ENCODE data around the gene LRRC26. TPM values are rescaled to one million over a fixed set of nuclear protein-coding genes. Genes with fewer than 3 reads are reported as not detected.

LRRC26 gene
- total and polyA plus RNA-seq, 2 of the 13 experiments (the other 11 are each of a cell fraction or from before 2014, with no cell fraction given), result not detected

GRCh38 chr9:137191245-137191644, 21.4 kb upstream of the LRRC26 start:
- DNase-seq (ENCODE audit: low spot score) (no peak), FAIRE-seq (no peak), ATAC-seq (no peak)
- POLR2A ChIA-PET, result interaction anchor here (3.2 to 3.8 kb wide), 3 partner anchors 7 to 32 kb away, joined by 38 to 52 read pairs (median 47); partner anchors contain the start of genes RNF208 and TPRN
- no TSS peak for BruUV-seq (replicated peaks)
- H3K36me3 ChIP-seq (replicated peaks in 1 of 2; ENCODE audit: control insufficient read depth in 1 of 2, insufficient read depth in 2 of 2, low read length in 2 of 2), result peaks cover 9 to 14% of the 10 kb centered on the region in 2 experiments; a peak in 3 of 5 replicates
- H3K27me3 ChIP-seq (ENCODE audit: control insufficient read depth in 1 of 2, insufficient read depth in 2 of 2, low read length in 2 of 2), result no peaks in the 10 kb centered on the region
- in situ Hi-C loops (cut with HindIII; ENCODE audit: extremely low pct_ligation_motif_present, low pct_unique_long_range_greater_than_20kb) (no loop called here), intact Hi-C loops (cut with micrococcal nuclease; ENCODE audit: unreplicated experiment) (no loop called here)
- H2AFZ ChIP-seq (ENCODE audit: low read length), result no peak overlapping the region
- no peaks in the 10 kb centered on the region for H4K20me1 ChIP-seq (ENCODE audit: insufficient read depth, low read length)
- TF ChIP-seq HINFP (CRISPR knock-in tag; IDR thresholded peaks at IDR 0.05; ENCODE audit: low read depth) (no peak), NONO (IDR thresholded peaks at IDR 0.05) (no peak), NONO (CRISPR knock-in tag; conservative IDR thresholded peaks at IDR 0.05) (0 out of 2 replicates have a peak, but pooled peaks have one; percentile 19), KDM5A (IDR thresholded peaks at IDR 0.05; ENCODE audit: borderline replicate concordance, low read length) (no peak), ZNF776 (CRISPR knock-in tag; IDR thresholded peaks at IDR 0.05) (no peak)
- no peak overlapping the region for H3K4me2 ChIP-seq (ENCODE audit: low read depth, low read length)
- H3K9ac ChIP-seq (ENCODE audit: insufficient read depth, low read depth, low read length), result no peak overlapping the region
- peaks cover 45% of the 10 kb centered on the region for H3K79me2 ChIP-seq (ENCODE audit: insufficient read depth, low read length)
- H3K9me3 ChIP-seq (ENCODE audit: low read length), result no peaks in the 10 kb centered on the region
- H3K4me3 ChIP-seq (replicated peaks in 1 of 3; ENCODE audit: insufficient read depth in 1 of 3, low read depth in 2 of 3, low read length in 3 of 3), result no peak overlapping the region
- CTCF ChIA-PET (ENCODE audit: low intra/inter-chr PET ratio, low total read pairs), result interaction anchor here (0.9 kb wide), 1 partner anchor 36 kb away, joined by 3 read pairs; the partner anchor contains the start of gene RNF224
- 100% methylated on average over 1 of the region's 3 CpGs for WGBS (ENCODE audit: low lambda C conversion rate)
- H3K27ac ChIP-seq (ENCODE audit: extremely low read length, insufficient read depth, low read length), result no peak overlapping the region
- H3K4me1 ChIP-seq (ENCODE audit: insufficient read depth, low read length), result peaks cover 47% of the 10 kb centered on the region

DNA sequence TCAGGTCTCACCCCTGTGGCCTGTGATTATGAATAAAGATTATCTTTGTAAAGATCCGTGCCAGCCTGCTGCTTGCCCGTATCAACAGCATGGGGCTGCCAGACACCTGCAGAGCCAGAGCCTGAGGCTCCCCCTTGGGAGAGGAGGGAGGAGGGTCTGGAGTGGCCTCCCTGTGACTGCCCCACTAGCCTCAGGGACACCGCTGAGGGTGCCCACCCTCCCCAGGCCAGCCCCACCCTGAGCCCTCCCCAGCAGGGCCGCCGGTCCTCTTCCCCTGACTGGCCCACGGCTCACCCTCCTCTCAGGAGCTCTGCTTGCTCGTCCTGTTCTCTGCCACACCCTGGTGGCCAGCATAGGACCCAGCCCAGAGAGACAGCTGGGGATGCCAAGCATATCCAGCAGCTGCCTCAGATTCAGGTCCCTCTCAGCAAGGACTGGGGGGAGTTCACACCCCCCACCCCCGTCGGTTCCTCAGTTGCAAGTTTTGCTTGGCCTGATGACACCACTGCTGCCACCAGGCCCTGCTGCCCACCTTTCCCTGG, 20.5 kb upstream of the LRRC26 start:
- 92% methylated on average over 4 of the region's 9 CpGs for WGBS (ENCODE audit: low lambda C conversion rate)
- peak overlapping the region; percentile 94; the same call in 1 of the 2 replicates for H3K4me2 ChIP-seq (ENCODE audit: low read depth, low read length)
- no TSS peak for BruUV-seq (replicated peaks)
- DNase-seq (ENCODE audit: low spot score) (no peak), ATAC-seq (peak; percentile 33), FAIRE-seq (no peak)
- peaks cover 38% of the 10 kb centered on the region for H3K4me1 ChIP-seq (ENCODE audit: insufficient read depth, low read length)
- no peaks in the 10 kb centered on the region for H4K20me1 ChIP-seq (ENCODE audit: insufficient read depth, low read length)
- no peak overlapping the region for H3K4me3 ChIP-seq (replicated peaks in 1 of 3; ENCODE audit: insufficient read depth in 1 of 3, low read depth in 2 of 3, low read length in 3 of 3)
- ChIA-PET POLR2A (interaction anchor here (0.6 to 3.8 kb wide), 9 partner anchors 8 to 50 kb away, joined by 3 to 52 read pairs (median 11); partner anchors contain the start of genes RNF208, TPRN and TUBB4B), CTCF (ENCODE audit: low intra/inter-chr PET ratio, low total read pairs) (interaction anchor here (0.9 to 2.6 kb wide), 3 partner anchors 37 to 45 kb away, joined by 3 to 19 read pairs (median 16); partner anchors contain the start of gene RNF224)
- H3K9ac ChIP-seq (ENCODE audit: insufficient read depth, low read depth, low read length), result no peak overlapping the region
- H3K36me3 ChIP-seq (replicated peaks in 1 of 2; ENCODE audit: control insufficient read depth in 1 of 2, insufficient read depth in 2 of 2, low read length in 2 of 2), result peaks cover 13 to 20% of the 10 kb centered on the region in 2 experiments; a peak in 3 of 5 replicates
- no peaks in the 10 kb centered on the region for H3K27me3 ChIP-seq (ENCODE audit: control insufficient read depth in 1 of 2, insufficient read depth in 2 of 2, low read length in 2 of 2)
- intact Hi-C loops (cut with micrococcal nuclease; ENCODE audit: unreplicated experiment), result no loop called here
- peaks cover 37% of the 10 kb centered on the region for H3K79me2 ChIP-seq (ENCODE audit: insufficient read depth, low read length)
- in situ Hi-C loops (cut with HindIII; ENCODE audit: extremely low pct_ligation_motif_present, low pct_unique_long_range_greater_than_20kb), result no loop called here
- no peaks in the 10 kb centered on the region for H3K9me3 ChIP-seq (ENCODE audit: low read length)
- no peak overlapping the region for H2AFZ ChIP-seq (ENCODE audit: low read length)
- H3K27ac ChIP-seq (ENCODE audit: extremely low read length, insufficient read depth, low read length), result no peak overlapping the region
- TF ChIP-seq CCAR2 (optimal IDR thresholded peaks at IDR 0.05; ENCODE audit: low read depth, low read length), result no peak
- no peak for TF ChIP-seq HNRNPK (IDR thresholded peaks at IDR 0.05; ENCODE audit: low read depth, low read length, poor library complexity, severe bottlenecking)
- TF ChIP-seq NR2F1 (CRISPR knock-in tag; IDR thresholded peaks at IDR 0.05), result no peak
- TF ChIP-seq, protein P1, sequence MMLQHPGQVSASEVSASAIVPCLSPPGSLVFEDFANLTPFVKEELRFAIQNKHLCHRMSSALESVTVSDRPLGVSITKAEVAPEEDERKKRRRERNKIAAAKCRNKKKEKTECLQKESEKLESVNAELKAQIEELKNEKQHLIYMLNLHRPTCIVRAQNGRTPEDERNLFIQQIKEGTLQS (CRISPR knock-in tag; IDR thresholded peaks at IDR 0.05), result no peak
- TF ChIP-seq, protein P2, sequence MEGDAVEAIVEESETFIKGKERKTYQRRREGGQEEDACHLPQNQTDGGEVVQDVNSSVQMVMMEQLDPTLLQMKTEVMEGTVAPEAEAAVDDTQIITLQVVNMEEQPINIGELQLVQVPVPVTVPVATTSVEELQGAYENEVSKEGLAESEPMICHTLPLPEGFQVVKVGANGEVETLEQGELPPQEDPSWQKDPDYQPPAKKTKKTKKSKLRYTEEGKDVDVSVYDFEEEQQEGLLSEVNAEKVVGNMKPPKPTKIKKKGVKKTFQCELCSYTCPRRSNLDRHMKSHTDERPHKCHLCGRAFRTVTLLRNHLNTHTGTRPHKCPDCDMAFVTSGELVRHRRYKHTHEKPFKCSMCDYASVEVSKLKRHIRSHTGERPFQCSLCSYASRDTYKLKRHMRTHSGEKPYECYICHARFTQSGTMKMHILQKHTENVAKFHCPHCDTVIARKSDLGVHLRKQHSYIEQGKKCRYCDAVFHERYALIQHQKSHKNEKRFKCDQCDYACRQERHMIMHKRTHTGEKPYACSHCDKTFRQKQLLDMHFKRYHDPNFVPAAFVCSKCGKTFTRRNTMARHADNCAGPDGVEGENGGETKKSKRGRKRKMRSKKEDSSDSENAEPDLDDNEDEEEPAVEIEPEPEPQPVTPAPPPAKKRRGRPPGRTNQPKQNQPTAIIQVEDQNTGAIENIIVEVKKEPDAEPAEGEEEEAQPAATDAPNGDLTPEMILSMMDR (CRISPR knock-in tag; IDR thresholded peaks at IDR 0.05), result peak; percentile 34
- TF ChIP-seq MED1 (CRISPR knock-in tag; IDR thresholded peaks at IDR 0.05), result no peak

Data from HepG2 (cell line).